Prostate gland (tissue), 2 donors: ENCODE results near the gene ZMYND19. TPM values are rescaled to one million over a fixed set of nuclear protein-coding genes. Genes with fewer than 3 reads are reported as not detected.

Experiments used
- DNase-seq: peaks from one replicate; pipeline ENCODE4 v3.0.0-alpha.2; 2019; ENCODE audit warnings: low spot score
- H3K27ac ChIP-seq, 2 donors: fragments of 200-600 bp; sonication (generic); 2 replicates each; pipeline ENCODE4 v1.5.1; 2017 to 2019
- H3K27me3 ChIP-seq: fragments of 200-600 bp; sonication (generic); replicated peaks from 2 replicates; pipeline ENCODE4 v1.5.1; 2019; ENCODE audit not compliant: insufficient read depth
- H3K36me3 ChIP-seq, 2 donors: fragments of 200-600 bp; sonication (generic); 1 replicate in 1 of 2; 2 replicates in 1 of 2; pipeline versions ENCODE4 v1.5.1 to v1.8.1; 2017 to 2019
- H3K4me1 ChIP-seq: fragments of 200-600 bp; sonication (generic); replicated peaks from 2 replicates; pipeline ENCODE4 v1.5.1; 2019
- H3K4me3 ChIP-seq, 2 donors: fragments of 200-600 bp; sonication (generic); 2 replicates each; pipeline ENCODE4 v1.5.1; 2017 to 2019
- H3K9me3 ChIP-seq: fragments of 200-600 bp; sonication (generic); 2 replicates; pipeline ENCODE4 v1.5.1; 2017
- CTCF ChIP-seq, 4 experiments: fragments of 200-600 bp in 2 of 4; fragments of 450-650 bp in 2 of 4; sonication (generic) in 2 of 4; IDR thresholded peaks; 1 replicate in 3 of 4; 2 replicates in 1 of 4; pipeline ENCODE4 v1.5.1; 2016 to 2019; ENCODE audit warnings: antibody characterized with exemption in 4 of 4, mild to moderate bottlenecking in 2 of 4, moderate library complexity in 2 of 4
- POLR2A ChIP-seq: fragments of 450-650 bp; IDR thresholded peaks from one replicate; pipeline ENCODE4 v1.6.1; 2016; ENCODE audit warnings: antibody characterized with exemption, mild to moderate bottlenecking
- POLR2AphosphoS5 ChIP-seq: sonication (generic); formaldehyde crosslinking; IDR thresholded peaks from one replicate; pipeline ENCODE4 v1.6.1; 2017; ENCODE audit warnings: antibody characterized with exemption
- WGBS: methylation state at CpG from one replicate; pipeline ENCODE4 v1.1.5; 2018; 5-methylcytosine and 5-hydroxymethylcytosine counted together
- intact Hi-C: fragments of 100-400 bp; cut with DNase I; formaldehyde crosslinking; loops from one replicate; pipeline ENCODE4 v1.14.2; 2022
- total RNA-seq, 2 donors: library from RNA; depleted of rRNA; stranded (reverse); fragments of >200 nt; gene quantifications; one replicate each; pipeline ENCODE4 v1.1.0, GENCODE V29; 2016

The ZMYND19 gene
- total RNA-seq, 2 donors from 2014 or later, result 20.8 to 34.8 TPM

GRCh38 chr9:137589441-137590122, 730 bp downstream of the ZMYND19 start:
- Histone ChIP-seq H3K27me3 (no peaks in the 10 kb centered on the region), H3K27ac (peak overlapping the region in 1 of 2 donors; percentile 39)
- WGBS, result 10% methylated on average over 30 of the region's 58 CpGs

GRCh38 chr9:137588891-137589290, 1.4 kb downstream of the ZMYND19 start:
- Histone ChIP-seq H3K27me3 (no peaks in the 10 kb centered on the region), H3K27ac (peak overlapping the region in 1 of 2 donors; percentile 39), H3K36me3 (peaks cover 0 to 11% of the 10 kb centered on the region in 2 donors), H3K4me3 (peak overlapping the region; percentile 61 to 73), H3K4me1 (peaks cover 12% of the 10 kb centered on the region), H3K9me3 (no peaks in the 10 kb centered on the region)
- no peak for TF ChIP-seq POLR2A
- no peak for TF ChIP-seq POLR2AphosphoS5
- TF ChIP-seq CTCF (IDR thresholded peaks at IDR 0.05), result no peak
- 73% methylated on average over 6 of the region's 6 CpGs for WGBS
- intact Hi-C loops, result no loop called here
- no peak for DNase-seq

More at GRCh38 chr9:137589441-137590122, 730 bp downstream of the ZMYND19 start:
- Histone ChIP-seq H3K9me3 (no peaks in the 10 kb centered on the region), H3K36me3 (peaks cover 0 to 11% of the 10 kb centered on the region in 2 donors), H3K4me1 (peaks cover 12% of the 10 kb centered on the region), H3K4me3 (peak overlapping the region; percentile 61 to 73)
- intact Hi-C loops, result no loop called here
- DNase-seq, result no peak
- no peak for TF ChIP-seq POLR2A
- no peak for TF ChIP-seq POLR2AphosphoS5
- no peak for TF ChIP-seq CTCF (IDR thresholded peaks at IDR 0.05)

DNA sequence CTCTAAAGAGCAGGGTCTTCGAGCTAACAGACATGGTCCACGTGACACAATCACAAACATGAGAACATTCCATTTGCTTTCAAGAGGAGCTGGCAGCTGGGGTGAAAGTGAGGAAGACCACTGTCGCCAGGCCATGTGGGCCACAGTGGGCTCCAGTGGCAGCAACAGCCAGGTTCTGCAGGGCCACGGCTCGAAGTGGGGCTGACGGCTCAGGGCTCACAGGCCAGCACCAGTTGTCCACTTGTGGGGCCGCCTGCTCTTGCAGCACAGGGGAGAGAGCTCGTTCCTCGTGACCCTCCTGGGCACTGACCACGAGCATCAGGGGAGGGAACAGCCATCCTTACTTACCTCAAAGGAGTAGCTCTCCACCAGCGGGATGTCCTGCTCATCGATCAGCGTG, 2.0 kb downstream of the ZMYND19 start:
- Histone ChIP-seq H3K9me3 (no peaks in the 10 kb centered on the region), H3K27ac (no peak overlapping the region), H3K4me1 (peaks cover 12% of the 10 kb centered on the region), H3K36me3 (peaks cover 0 to 11% of the 10 kb centered on the region in 2 donors), H3K4me3 (no peak overlapping the region), H3K27me3 (no peaks in the 10 kb centered on the region)
- no peak for DNase-seq
- intact Hi-C loops, result no loop called here
- TF ChIP-seq CTCF (IDR thresholded peaks at IDR 0.05) (no peak), POLR2A (no peak), POLR2AphosphoS5 (no peak)
- WGBS, result 82% methylated on average over 13 of the region's 13 CpGs

GRCh38 chr9:137586854-137587253, 3.5 kb downstream of the ZMYND19 start:
- peaks cover 5 to 11% of the 10 kb centered on the region in 2 donors for H3K36me3 ChIP-seq
- no peak overlapping the region for H3K27ac ChIP-seq
- peaks cover 12% of the 10 kb centered on the region for H3K4me1 ChIP-seq
- DNase-seq, result no peak
- H3K4me3 ChIP-seq, result no peak overlapping the region
- no peaks in the 10 kb centered on the region for H3K9me3 ChIP-seq
- H3K27me3 ChIP-seq, result no peaks in the 10 kb centered on the region
- TF ChIP-seq POLR2A (no peak), POLR2AphosphoS5 (no peak), CTCF (IDR thresholded peaks at IDR 0.05) (no peak)
- intact Hi-C loops, result no loop called here
- WGBS, result 94% methylated on average over 14 of the region's 14 CpGs

DNA sequence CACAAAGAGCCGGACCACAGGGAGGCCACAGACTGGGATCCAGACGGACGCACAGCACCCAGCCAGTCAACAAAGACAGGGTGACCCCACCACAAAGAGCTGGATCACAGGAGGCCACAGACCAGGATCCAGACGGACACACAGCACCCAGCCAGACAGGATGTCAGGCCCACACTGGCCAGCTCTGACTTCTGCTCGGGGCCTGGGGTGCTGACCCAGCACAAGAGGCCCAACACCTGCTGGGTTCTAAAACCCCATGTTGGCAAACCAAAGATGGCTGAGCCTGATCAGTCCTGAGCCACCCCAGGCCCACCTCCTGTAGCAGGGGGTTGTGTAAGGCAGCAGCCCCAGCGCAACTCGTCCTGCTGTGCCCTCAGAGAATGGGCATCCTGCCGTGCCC, 6.4 kb downstream of the ZMYND19 start:
- no peak for TF ChIP-seq CTCF (IDR thresholded peaks at IDR 0.05)
- no peak for TF ChIP-seq POLR2AphosphoS5
- TF ChIP-seq POLR2A, result no peak
- Histone ChIP-seq H3K36me3 (peaks cover 5 to 11% of the 10 kb centered on the region in 2 donors), H3K27me3 (no peaks in the 10 kb centered on the region), H3K27ac (no peak overlapping the region), H3K4me3 (no peak overlapping the region), H3K4me1 (peaks cover 9% of the 10 kb centered on the region), H3K9me3 (no peaks in the 10 kb centered on the region)
- intact Hi-C loops, result no loop called here
- no peak for DNase-seq
- 77% methylated on average over 7 of the region's 8 CpGs for WGBS
